Nephron (organoid): ENCODE results near the gene VWF.

Source experiments
- H3K27ac Mint-ChIP-seq, 3 experiments: 2 replicates each; pipeline ENCODE4 v1.8.0; 2020; ENCODE audit warnings: mixed read lengths in 3 of 3, mild to moderate bottlenecking in 2 of 3, moderate library complexity in 1 of 3
- H3K27me3 Mint-ChIP-seq: 2 replicates; pipeline ENCODE4 v1.8.0; 2021; ENCODE audit warnings: low read depth, mild to moderate bottlenecking, moderate library complexity, mixed read lengths
- H3K36me3 Mint-ChIP-seq: 2 replicates; pipeline ENCODE4 v1.8.0; 2020; ENCODE audit warnings: low read depth, mixed read lengths
- H3K4me1 Mint-ChIP-seq: 2 replicates; pipeline ENCODE4 v1.8.0; 2020; ENCODE audit warnings: mixed read lengths
- H3K4me3 Mint-ChIP-seq, 3 experiments: 2 replicates each; pipeline ENCODE4 v1.8.0; 2020; ENCODE audit warnings: mild to moderate bottlenecking in 3 of 3, mixed read lengths in 3 of 3, moderate library complexity in 2 of 3
- H3K9me3 Mint-ChIP-seq: 2 replicates; pipeline ENCODE4 v1.8.0; 2020; ENCODE audit warnings: mixed read lengths
- TF ChIP-seq, protein P1 (sequence below), 3 experiments: fragments of 200-600 bp; sonication (generic); IDR thresholded peaks; one replicate each; pipeline ENCODE4 v1.5.0; 2021; ENCODE audit warnings: antibody characterized with exemption in 3 of 3; ENCODE audit not compliant: unreplicated experiment in 3 of 3

The VWF gene

DNA sequence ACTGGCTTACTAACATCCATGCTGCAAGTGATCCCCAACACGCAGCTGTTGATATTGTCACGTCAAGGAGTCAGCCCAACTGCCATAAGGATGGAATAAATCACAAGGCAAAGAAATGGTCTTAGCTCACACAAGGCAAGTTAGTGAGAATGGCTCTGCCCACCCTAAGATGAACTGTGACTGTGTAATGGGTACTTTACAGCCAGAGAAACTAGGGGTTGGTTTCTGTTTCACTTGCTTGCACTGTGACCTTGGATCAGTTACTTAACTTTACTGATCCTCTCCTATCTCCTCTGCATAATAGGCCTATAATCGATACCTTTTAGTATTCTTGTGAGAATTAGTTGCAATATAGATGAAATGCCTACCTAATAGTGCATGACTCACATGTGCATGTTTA is 127.2 kb downstream of the VWF start:
- Mint-ChIP-seq H3K27me3 (no peaks in the 10 kb centered on the region), H3K36me3 (no peaks in the 10 kb centered on the region), H3K4me1 (no peaks in the 10 kb centered on the region), H3K27ac (no peak overlapping the region), H3K9me3 (no peaks in the 10 kb centered on the region), H3K4me3 (no peak overlapping the region)
- TF ChIP-seq, protein P1, sequence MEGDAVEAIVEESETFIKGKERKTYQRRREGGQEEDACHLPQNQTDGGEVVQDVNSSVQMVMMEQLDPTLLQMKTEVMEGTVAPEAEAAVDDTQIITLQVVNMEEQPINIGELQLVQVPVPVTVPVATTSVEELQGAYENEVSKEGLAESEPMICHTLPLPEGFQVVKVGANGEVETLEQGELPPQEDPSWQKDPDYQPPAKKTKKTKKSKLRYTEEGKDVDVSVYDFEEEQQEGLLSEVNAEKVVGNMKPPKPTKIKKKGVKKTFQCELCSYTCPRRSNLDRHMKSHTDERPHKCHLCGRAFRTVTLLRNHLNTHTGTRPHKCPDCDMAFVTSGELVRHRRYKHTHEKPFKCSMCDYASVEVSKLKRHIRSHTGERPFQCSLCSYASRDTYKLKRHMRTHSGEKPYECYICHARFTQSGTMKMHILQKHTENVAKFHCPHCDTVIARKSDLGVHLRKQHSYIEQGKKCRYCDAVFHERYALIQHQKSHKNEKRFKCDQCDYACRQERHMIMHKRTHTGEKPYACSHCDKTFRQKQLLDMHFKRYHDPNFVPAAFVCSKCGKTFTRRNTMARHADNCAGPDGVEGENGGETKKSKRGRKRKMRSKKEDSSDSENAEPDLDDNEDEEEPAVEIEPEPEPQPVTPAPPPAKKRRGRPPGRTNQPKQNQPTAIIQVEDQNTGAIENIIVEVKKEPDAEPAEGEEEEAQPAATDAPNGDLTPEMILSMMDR (IDR thresholded peaks at IDR 0.05; ENCODE audit: unreplicated experiment in 3 of 3) = no peak

DNA sequence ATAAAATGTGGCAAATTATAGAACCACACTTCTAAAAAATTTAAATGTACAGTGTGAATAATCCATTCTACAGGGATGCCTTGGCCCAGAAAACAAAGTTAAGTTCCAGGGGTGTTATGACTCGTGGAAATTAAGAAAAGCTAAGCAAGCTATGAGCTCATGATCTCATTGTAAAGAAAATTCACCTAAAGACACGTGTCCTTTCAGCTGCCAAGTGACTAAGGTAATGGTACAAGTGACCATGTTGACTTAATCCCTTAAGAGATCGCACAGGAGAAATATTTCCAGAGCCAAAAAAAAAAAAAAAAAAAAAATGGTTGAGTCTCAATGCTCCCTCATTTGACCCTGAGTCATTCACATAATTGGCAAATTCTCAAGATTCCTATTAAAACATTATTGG is 128.0 kb downstream of the VWF start:
- no peaks in the 10 kb centered on the region for H3K36me3 Mint-ChIP-seq
- H3K27ac Mint-ChIP-seq = no peak overlapping the region
- H3K4me1 Mint-ChIP-seq = no peaks in the 10 kb centered on the region
- no peaks in the 10 kb centered on the region for H3K27me3 Mint-ChIP-seq
- H3K4me3 Mint-ChIP-seq = no peak overlapping the region
- TF ChIP-seq, protein P1 (IDR thresholded peaks at IDR 0.05; ENCODE audit: unreplicated experiment in 3 of 3) = no peak
- H3K9me3 Mint-ChIP-seq = no peaks in the 10 kb centered on the region

DNA sequence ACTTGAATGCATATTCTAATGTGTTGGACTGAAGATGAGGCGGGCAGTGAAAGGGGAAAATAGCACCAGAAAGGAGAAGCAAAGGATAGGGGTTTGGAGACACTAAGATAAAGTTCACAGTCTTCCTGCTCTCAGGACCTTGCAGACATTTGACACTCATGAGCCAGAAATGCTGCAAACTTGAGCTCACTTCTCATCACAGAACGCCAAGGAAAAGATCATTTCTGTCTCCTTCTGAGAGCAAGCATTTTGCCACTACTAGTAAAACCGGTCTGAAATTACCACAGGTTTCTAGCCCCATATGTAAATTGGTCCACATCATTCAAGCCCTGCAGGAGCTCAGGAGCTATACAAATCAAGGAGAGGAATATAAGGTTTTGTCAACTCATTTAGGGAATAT is 134.8 kb downstream of the VWF start:
- Mint-ChIP-seq H3K9me3 (no peaks in the 10 kb centered on the region), H3K4me1 (no peaks in the 10 kb centered on the region), H3K27me3 (no peaks in the 10 kb centered on the region), H3K27ac (no peak overlapping the region), H3K36me3 (no peaks in the 10 kb centered on the region), H3K4me3 (no peak overlapping the region)
- TF ChIP-seq, protein P1 (IDR thresholded peaks at IDR 0.05; ENCODE audit: unreplicated experiment in 3 of 3) = no peak

DNA sequence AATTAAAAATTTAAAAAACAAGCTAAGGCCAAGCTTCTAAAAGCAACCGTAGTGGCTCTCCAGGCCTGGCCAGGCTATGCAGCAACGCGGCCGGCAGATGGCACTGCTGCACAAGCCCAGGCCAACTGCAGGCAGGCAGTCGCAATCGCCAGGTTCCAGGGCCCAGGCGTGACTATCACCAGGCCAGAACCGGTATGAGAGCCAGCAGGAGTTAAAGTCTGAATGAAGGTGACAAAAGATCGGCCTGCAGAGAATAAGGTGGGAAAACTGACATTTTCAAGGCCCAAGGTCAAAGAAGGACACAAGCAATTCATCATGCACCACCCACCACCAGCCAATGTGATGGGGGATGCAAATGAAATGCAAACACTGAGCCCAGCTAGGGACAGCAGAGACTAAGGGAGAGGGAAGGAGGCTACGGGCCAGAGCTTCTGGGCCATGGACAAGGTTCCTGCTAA is 135.8 kb downstream of the VWF start:
- H3K36me3 Mint-ChIP-seq = no peaks in the 10 kb centered on the region
- no peaks in the 10 kb centered on the region for H3K9me3 Mint-ChIP-seq
- TF ChIP-seq, protein P1 (IDR thresholded peaks at IDR 0.05; ENCODE audit: unreplicated experiment in 3 of 3) = peak; percentile 96 to 99 (median 98)
- no peak overlapping the region for H3K4me3 Mint-ChIP-seq
- H3K27ac Mint-ChIP-seq = no peak overlapping the region
- H3K4me1 Mint-ChIP-seq = no peaks in the 10 kb centered on the region
- no peaks in the 10 kb centered on the region for H3K27me3 Mint-ChIP-seq

DNA sequence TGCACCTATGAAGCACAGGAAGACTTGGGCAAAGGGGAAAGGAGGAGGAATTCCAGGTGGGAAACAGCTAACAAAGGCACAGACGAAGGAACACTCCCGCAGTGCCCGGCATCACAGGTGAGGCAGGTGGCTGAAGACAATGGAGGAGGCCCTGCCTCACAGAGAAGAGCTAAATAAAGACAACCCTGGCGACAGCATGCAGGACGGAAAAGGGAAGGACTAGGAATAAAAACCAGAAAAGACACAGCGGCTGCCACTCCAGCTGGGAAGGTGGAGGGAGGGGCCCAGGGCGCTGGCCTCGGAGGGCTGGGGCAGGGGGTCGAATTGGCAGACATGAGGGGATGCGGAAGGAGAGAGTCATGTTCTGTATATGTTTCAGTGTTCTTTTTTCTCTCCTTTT is 136.4 kb downstream of the VWF start:
- TF ChIP-seq, protein P1 (IDR thresholded peaks at IDR 0.05; ENCODE audit: unreplicated experiment in 3 of 3) = no peak
- Mint-ChIP-seq H3K27ac (no peak overlapping the region), H3K4me1 (no peaks in the 10 kb centered on the region), H3K9me3 (no peaks in the 10 kb centered on the region), H3K4me3 (no peak overlapping the region), H3K27me3 (no peaks in the 10 kb centered on the region), H3K36me3 (no peaks in the 10 kb centered on the region)

DNA sequence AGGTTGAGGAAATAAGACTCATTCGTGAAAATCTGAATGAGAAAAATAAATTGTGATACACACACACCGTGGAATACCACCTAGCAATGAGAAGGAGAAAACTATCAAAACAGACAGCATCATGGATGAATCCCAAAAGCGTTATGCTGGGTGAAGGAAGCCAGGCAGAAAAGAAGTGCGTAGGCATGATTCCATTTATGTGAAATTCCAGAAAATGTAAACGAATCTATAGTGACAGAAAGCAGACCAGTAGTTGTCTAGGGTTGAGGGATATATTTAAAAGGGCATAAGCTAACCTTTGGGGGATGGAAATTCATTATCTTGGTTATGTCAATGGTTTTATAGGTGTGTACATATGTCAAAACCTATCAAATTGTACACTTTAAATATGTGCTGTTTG is 136.9 kb downstream of the VWF start:
- no peaks in the 10 kb centered on the region for H3K4me1 Mint-ChIP-seq
- no peaks in the 10 kb centered on the region for H3K36me3 Mint-ChIP-seq
- H3K27ac Mint-ChIP-seq = no peak overlapping the region
- no peaks in the 10 kb centered on the region for H3K9me3 Mint-ChIP-seq
- H3K4me3 Mint-ChIP-seq = no peak overlapping the region
- TF ChIP-seq, protein P1 (IDR thresholded peaks at IDR 0.05; ENCODE audit: unreplicated experiment in 3 of 3) = no peak
- no peaks in the 10 kb centered on the region for H3K27me3 Mint-ChIP-seq
